ENCODE data around the gene COMMD6.
"Not testable (repeated sequence)": the region's sequence is repeated elsewhere in the genome, so short reads cannot be mapped to it uniquely, and the experiment has no call there.

COMMD6 gene

GRCh38 chr13:75537401-75538365, at the start of gene COMMD6:
TSS of gene COMMD6 (minus strand) at chr13:75537841. CDS start at chr13:75537805, 36 bp downstream.
- peak; percentile 33 to 66 for DNase-seq (ENCODE audit: low read depth in 2 of 2)

GRCh38 chr13:75585153-75585552, 47.5 kb upstream of the COMMD6 start:
- no peak for DNase-seq (ENCODE audit: low read depth in 2 of 2)

GRCh38 chr13:75583091-75583490, 45.5 kb upstream of the COMMD6 start:
- no peak for DNase-seq (ENCODE audit: low read depth in 2 of 2)

- DNase-seq (ENCODE audit: low read depth in 2 of 2) = no peak
Observed at GRCh38 chr13:75581874-75582640, 44.4 kb upstream of the COMMD6 start.

- DNase-seq (ENCODE audit: low read depth in 2 of 2) = no peak
Observed at GRCh38 chr13:75579529-75579928, 41.9 kb upstream of the COMMD6 start.

GRCh38 chr13:75569576-75569975, 31.9 kb upstream of the COMMD6 start:
- no peak for DNase-seq (ENCODE audit: low read depth in 2 of 2)

GRCh38 chr13:75566658-75567057, 29.0 kb upstream of the COMMD6 start:
- DNase-seq (ENCODE audit: low read depth in 2 of 2) = no peak

- no peak for DNase-seq (ENCODE audit: low read depth in 2 of 2)
Observed at GRCh38 chr13:75558145-75558840, 20.7 kb upstream of the COMMD6 start.

- no peak for DNase-seq (ENCODE audit: low read depth in 2 of 2)
Observed at GRCh38 chr13:75556961-75557360, 19.3 kb upstream of the COMMD6 start.

- DNase-seq (ENCODE audit: low read depth in 2 of 2) = no peak
Observed at GRCh38 chr13:75555836-75556235, 18.2 kb upstream of the COMMD6 start.

GRCh38 chr13:75554981-75555380, 17.3 kb upstream of the COMMD6 start:
- no peak for DNase-seq (ENCODE audit: low read depth in 2 of 2)

GRCh38 chr13:75554464-75554863, 16.8 kb upstream of the COMMD6 start:
- no peak for DNase-seq (ENCODE audit: low read depth in 2 of 2)

GRCh38 chr13:75550159-75550567, 12.5 kb upstream of the COMMD6 start:
- DNase-seq (ENCODE audit: low read depth in 2 of 2) = peak in 1 of 2 donors; percentile 13

- DNase-seq (ENCODE audit: low read depth in 2 of 2) = peak; percentile 95 to 96
Observed at GRCh38 chr13:75549262-75550158, 11.9 kb upstream of the COMMD6 start, which contains the start of gene UCHL3. TSS of gene UCHL3 (plus strand) at chr13:75549791. CDS start at chr13:75549821, 30 bp downstream.

GRCh38 chr13:75547917-75548316, 10.3 kb upstream of the COMMD6 start:
- no peak for DNase-seq (ENCODE audit: low read depth in 2 of 2)

GRCh38 chr13:75545386-75545785, 7.7 kb upstream of the COMMD6 start:
- DNase-seq (ENCODE audit: low read depth in 2 of 2) = not testable (repeated sequence)

GRCh38 chr13:75544681-75545330, 7.2 kb upstream of the COMMD6 start:
- no peak for DNase-seq (ENCODE audit: low read depth in 2 of 2)

GRCh38 chr13:75541961-75542360, 4.3 kb upstream of the COMMD6 start:
- DNase-seq (ENCODE audit: low read depth in 2 of 2) = no peak

- DNase-seq (ENCODE audit: low read depth in 2 of 2) = no peak
Observed at GRCh38 chr13:75541287-75541686, 3.6 kb upstream of the COMMD6 start.

GRCh38 chr13:75533861-75534260, 3.8 kb downstream of the COMMD6 start:
- no peak for DNase-seq (ENCODE audit: low read depth in 2 of 2)
